Measurements from ENCODE around the gene IER5L. TPM values are rescaled to one million over a fixed set of nuclear protein-coding genes. Genes with fewer than 3 reads are reported as not detected.

IER5L gene
- total and polyA plus RNA-seq, 2 donors (not counting 3 experiments of a cell fraction or from before 2014, with no cell fraction given), result 5.3 to 12.3 TPM

GRCh38 chr9:129211686-129212085 lies 33.6 kb upstream of the IER5L start:
- no TSS peak for BruUV-seq (replicated peaks)
- ChIA-PET CTCF (interaction anchor here (1.3 kb wide), 1 partner anchor 42 kb away, joined by 3 read pairs; no protein-coding TSS in a partner anchor), POLR2A (no interaction called here)
- H3K27ac ChIP-seq (ENCODE audit: insufficient read depth, low read depth, low read length), result no peak overlapping the region
- H4K20me1 ChIP-seq (replicated peaks; ENCODE audit: control insufficient read depth, extremely low read depth, insufficient read depth, low read length), result no peaks in the 10 kb centered on the region
- no peaks in the 10 kb centered on the region for H3K4me1 ChIP-seq (ENCODE audit: control insufficient read depth, extremely low read depth, insufficient read depth, low read length)
- DNase-seq (ENCODE audit: low read depth, low spot score) (no peak), FAIRE-seq (no peak)
- no peak overlapping the region for H2AFZ ChIP-seq (ENCODE audit: low read depth, low read length)
- no peak overlapping the region for H3K9ac ChIP-seq (replicated peaks; ENCODE audit: extremely low read depth, insufficient read depth, low read length)
- H3K9me1 ChIP-seq (replicated peaks; ENCODE audit: control insufficient read depth, extremely low read depth, insufficient read depth, low read length), result no peaks in the 10 kb centered on the region
- H3K4me3 ChIP-seq (replicated peaks in 1 of 3; ENCODE audit: insufficient read depth in 1 of 3, low read depth in 1 of 3, low read length in 3 of 3), result no peak overlapping the region
- intact Hi-C loops (cut with micrococcal nuclease), result no loop called here
- H3K79me2 ChIP-seq (ENCODE audit: control insufficient read depth, insufficient read depth, low read length), result no peaks in the 10 kb centered on the region
- H3K4me2 ChIP-seq (ENCODE audit: insufficient read depth, low read length), result no peak overlapping the region
- H3K27me3 ChIP-seq (ENCODE audit: control insufficient read depth in 2 of 2, insufficient read depth in 2 of 2, low read length in 2 of 2), result no peaks in the 10 kb centered on the region
- dilution Hi-C loops (cut with MboI; ENCODE audit: extremely low pct_ligation_motif_present, low sequenced_read_pairs), result no loop called here
- no peaks in the 10 kb centered on the region for H3K9me3 ChIP-seq (replicated peaks; ENCODE audit: control insufficient read depth, insufficient read depth, low read length)
- TF ChIP-seq FOS (IDR thresholded peaks at IDR 0.05; ENCODE audit: borderline replicate concordance, insufficient read depth, low read length) (no peak), EZH2 (IDR thresholded peaks at IDR 0.05; ENCODE audit: borderline replicate concordance, low read depth, low read length, severe bottlenecking) (no peak), MYC (IDR thresholded peaks at IDR 0.05; ENCODE audit: low read depth, low read length) (no peak), JUN (IDR thresholded peaks at IDR 0.05; ENCODE audit: borderline replicate concordance, insufficient read depth, insufficient read length, low read depth) (no peak), GATA2 (IDR thresholded peaks at IDR 0.05; ENCODE audit: insufficient read depth, insufficient read length, low read depth, low read length) (no peak), POLR2AphosphoS5 (IDR thresholded peaks at IDR 0.05; ENCODE audit: insufficient read depth, low read depth, low read length) (no peak)
- TF ChIP-seq, protein P1, sequence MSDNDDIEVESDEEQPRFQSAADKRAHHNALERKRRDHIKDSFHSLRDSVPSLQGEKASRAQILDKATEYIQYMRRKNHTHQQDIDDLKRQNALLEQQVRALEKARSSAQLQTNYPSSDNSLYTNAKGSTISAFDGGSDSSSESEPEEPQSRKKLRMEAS (IDR thresholded peaks at IDR 0.05; ENCODE audit: insufficient read depth, insufficient read length), result no peak
- H3K36me3 ChIP-seq (ENCODE audit: control insufficient read depth in 2 of 2, extremely low read depth in 1 of 2, insufficient read depth in 2 of 2, low read length in 2 of 2), result no peaks in the 10 kb centered on the region

DNA sequence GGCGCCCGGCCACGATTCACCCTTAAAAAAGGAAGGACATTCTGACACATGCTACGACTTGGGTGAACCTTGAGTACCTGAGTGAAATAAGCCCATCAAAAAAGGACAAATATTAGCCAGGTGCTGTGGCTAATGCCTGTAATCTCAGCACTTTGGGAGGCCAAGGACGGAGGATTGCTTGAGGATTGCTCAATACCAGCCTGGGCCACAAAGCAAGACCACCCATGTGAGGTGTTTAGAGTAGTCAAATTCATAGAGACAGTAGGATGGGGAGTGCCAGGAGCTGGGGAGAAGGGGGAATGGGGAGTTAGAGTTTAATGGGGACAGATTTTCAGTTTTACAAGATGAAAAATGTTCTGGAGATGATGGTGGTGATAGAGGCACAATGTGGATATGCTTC lies 32.1 kb upstream of the IER5L start:
- FAIRE-seq (no peak), DNase-seq (ENCODE audit: low read depth, low spot score) (no peak)
- H3K4me2 ChIP-seq (ENCODE audit: insufficient read depth, low read length), result no peak overlapping the region
- no peaks in the 10 kb centered on the region for H3K9me3 ChIP-seq (replicated peaks; ENCODE audit: control insufficient read depth, insufficient read depth, low read length)
- BruUV-seq (replicated peaks), result no TSS peak
- no peaks in the 10 kb centered on the region for H3K36me3 ChIP-seq (ENCODE audit: control insufficient read depth in 2 of 2, extremely low read depth in 1 of 2, insufficient read depth in 2 of 2, low read length in 2 of 2)
- no peaks in the 10 kb centered on the region for H3K27me3 ChIP-seq (ENCODE audit: control insufficient read depth in 2 of 2, insufficient read depth in 2 of 2, low read length in 2 of 2)
- intact Hi-C loops (cut with micrococcal nuclease) (no loop called here), dilution Hi-C loops (cut with MboI; ENCODE audit: extremely low pct_ligation_motif_present, low sequenced_read_pairs) (no loop called here)
- TF ChIP-seq JUN (IDR thresholded peaks at IDR 0.05; ENCODE audit: borderline replicate concordance, insufficient read depth, insufficient read length, low read depth) (no peak), MYC (IDR thresholded peaks at IDR 0.05; ENCODE audit: low read depth, low read length) (no peak), CTCF (IDR thresholded peaks at IDR 0.05; ENCODE audit: extremely low read depth in 1 of 2, insufficient read depth in 1 of 2, low read depth in 1 of 2, low read length in 2 of 2) (no peak), POLR2A (IDR thresholded peaks at IDR 0.05; ENCODE audit: low read depth, low read length) (no peak), EZH2 (IDR thresholded peaks at IDR 0.05; ENCODE audit: borderline replicate concordance, low read depth, low read length, severe bottlenecking) (no peak), GATA2 (IDR thresholded peaks at IDR 0.05; ENCODE audit: insufficient read depth, insufficient read length, low read depth, low read length) (no peak), FOS (IDR thresholded peaks at IDR 0.05; ENCODE audit: borderline replicate concordance, insufficient read depth, low read length) (no peak), POLR2AphosphoS5 (IDR thresholded peaks at IDR 0.05; ENCODE audit: insufficient read depth, low read depth, low read length) (no peak)
- TF ChIP-seq, protein P1 (IDR thresholded peaks at IDR 0.05; ENCODE audit: insufficient read depth, insufficient read length), result no peak
- no peaks in the 10 kb centered on the region for H3K4me1 ChIP-seq (ENCODE audit: control insufficient read depth, extremely low read depth, insufficient read depth, low read length)
- H3K9ac ChIP-seq (replicated peaks; ENCODE audit: extremely low read depth, insufficient read depth, low read length), result no peak overlapping the region
- POLR2A ChIA-PET, result no interaction called here
- H3K9me1 ChIP-seq (replicated peaks; ENCODE audit: control insufficient read depth, extremely low read depth, insufficient read depth, low read length), result no peaks in the 10 kb centered on the region
- no peak overlapping the region for H3K27ac ChIP-seq (ENCODE audit: insufficient read depth, low read depth, low read length)
- no peak overlapping the region for H2AFZ ChIP-seq (ENCODE audit: low read depth, low read length)
- CTCF ChIA-PET, result interaction anchor here (0.7 to 1.4 kb wide), 3 partner anchors 13 to 70 kb away, joined by 3 read pairs; no protein-coding TSS in a partner anchor
- no peak overlapping the region for H3K4me3 ChIP-seq (replicated peaks in 1 of 3; ENCODE audit: insufficient read depth in 1 of 3, low read depth in 1 of 3, low read length in 3 of 3)
- H4K20me1 ChIP-seq (replicated peaks; ENCODE audit: control insufficient read depth, extremely low read depth, insufficient read depth, low read length), result no peaks in the 10 kb centered on the region
- H3K79me2 ChIP-seq (ENCODE audit: control insufficient read depth, insufficient read depth, low read length), result no peaks in the 10 kb centered on the region

Measured in endothelial cell of umbilical vein (primary cell).